Esophagus squamous epithelium (tissue), 5 donors: ENCODE results near the gene TP53I13. TPM values are rescaled to one million over a fixed set of nuclear protein-coding genes. Genes with fewer than 3 reads are reported as not detected.

Experiments
- DNase-seq: peaks from one replicate; lab custom pipeline; 2025; lab: John Stamatoyannopoulos, UW
- H3K27ac ChIP-seq, 4 donors: fragments of 200-600 bp; sonication (generic); one replicate each; pipeline ENCODE4 v1.5.1; 2016 to 2019; ENCODE audit warnings: mild to moderate bottlenecking in 1 of 4
- H3K27me3 ChIP-seq, 4 donors: fragments of 200-600 bp; sonication (generic); 1 replicate in 3 of 4; 2 replicates in 1 of 4; pipeline versions ENCODE4 v1.5.1 to v1.6.0; 2017 to 2021; ENCODE audit warnings: antibody characterized with exemption in 1 of 4
- H3K36me3 ChIP-seq, 3 donors: fragments of 200-600 bp; sonication (generic); one replicate each; pipeline ENCODE4 v1.5.1; 2016 to 2019
- H3K4me1 ChIP-seq, 3 donors: fragments of 200-600 bp; sonication (generic); one replicate each; pipeline ENCODE4 v1.5.1; 2017 to 2019
- H3K4me3 ChIP-seq, 4 donors: fragments of 200-600 bp; sonication (generic); 1 replicate in 3 of 4; 2 replicates in 1 of 4; pipeline ENCODE4 v1.5.1; 2016 to 2019; ENCODE audit warnings: mild to moderate bottlenecking in 2 of 4, moderate library complexity in 1 of 4
- H3K9me3 ChIP-seq, 3 donors: fragments of 200-600 bp; sonication (generic); one replicate each; pipeline ENCODE4 v1.5.1; 2016 to 2019
- CTCF ChIP-seq, 6 experiments: fragments of 450-650 bp in 4 of 6; fragments of 200-600 bp in 2 of 6; sonication (generic) in 2 of 6; IDR thresholded peaks; one replicate each; pipeline ENCODE4 v1.5.1; 2016 to 2019; ENCODE audit warnings: antibody characterized with exemption in 6 of 6, mild to moderate bottlenecking in 4 of 6, moderate library complexity in 4 of 6
- POLR2A ChIP-seq, 4 donors: fragments of 450-650 bp; IDR thresholded peaks; one replicate each; pipeline ENCODE4 v1.6.1; 2017; ENCODE audit warnings: antibody characterized with exemption in 4 of 4, mild to moderate bottlenecking in 4 of 4, moderate library complexity in 3 of 4
- WGBS, 2 donors: methylation state at CpG; one replicate each; pipeline ENCODE4 v1.1.5; 2018; 5-methylcytosine and 5-hydroxymethylcytosine counted together
- intact Hi-C: fragments of 100-400 bp; cut with DNase I; formaldehyde crosslinking; loops from one replicate; pipeline ENCODE4 v1.15.0; 2022
- total RNA-seq, 4 donors: library from RNA; depleted of rRNA; stranded (reverse); fragments of >200 nt; gene quantifications; one replicate each; pipeline ENCODE4 v1.1.0, GENCODE V29; 2016
- donor health status: DM: yes; HTN: yes; CAD: no.

Gene TP53I13
- total RNA-seq, 4 donors from 2014 or later = 11.8 to 34.9 (median 21.8) TPM

GRCh38 chr17:29562615-29563014, 5.9 kb upstream of the TP53I13 start:
- H3K27ac ChIP-seq = peak overlapping the region in 2 of 4 donors; percentile 40 to 49
- DNase-seq = no peak
- WGBS, 2 donors = 82 to 91% methylated on average over 8 to 11 of the region's 18 CpGs
- H3K4me1 ChIP-seq = peaks cover 7 to 52% (median 20%) of the 10 kb centered on the region in 3 donors
- no peaks in the 10 kb centered on the region for H3K27me3 ChIP-seq
- TF ChIP-seq POLR2A (IDR thresholded peaks at IDR 0.05) = no peak
- TF ChIP-seq CTCF (IDR thresholded peaks at IDR 0.05) = no peak
- no peak overlapping the region for H3K4me3 ChIP-seq
- peaks cover 0 to 16% (median 0%) of the 10 kb centered on the region in 3 donors for H3K36me3 ChIP-seq
- H3K9me3 ChIP-seq = no peaks in the 10 kb centered on the region
- intact Hi-C loops = no loop called here

- 85 to 94% methylated on average over 3 of the region's 3 CpGs for whole genome bisulfite sequencing, 2 donors
- no peak overlapping the region for H3K4me3 ChIP-seq
- no peak for TF ChIP-seq POLR2A (IDR thresholded peaks at IDR 0.05)
- no peak for TF ChIP-seq CTCF (IDR thresholded peaks at IDR 0.05)
- peaks cover 7 to 59% (median 20%) of the 10 kb centered on the region in 3 donors for H3K4me1 ChIP-seq
- no peak for DNase-seq
- intact Hi-C loops = no loop called here
- no peaks in the 10 kb centered on the region for H3K27me3 ChIP-seq
- no peaks in the 10 kb centered on the region for H3K9me3 ChIP-seq
- no peak overlapping the region for H3K27ac ChIP-seq
- peaks cover 0 to 16% (median 0%) of the 10 kb centered on the region in 3 donors for H3K36me3 ChIP-seq
Measured at GRCh38 chr17:29563816-29564215, 4.7 kb upstream of the TP53I13 start.

GRCh38 chr17:29565643-29566472, 2.6 kb upstream of the TP53I13 start:
- no peak for TF ChIP-seq CTCF (IDR thresholded peaks at IDR 0.05)
- no peak for TF ChIP-seq POLR2A (IDR thresholded peaks at IDR 0.05)

GRCh38 chr17:29566473-29567303, 1.8 kb upstream of the TP53I13 start, which contains the start of gene ABHD15:
Gene ABHD15 (minus strand): TSS chr17:29567037. CDS start chr17:29566966, 71 bp downstream.
- Histone ChIP-seq H3K4me3 (peak within 1 kb of the TSS; percentile 58 to 79 (median 70)), H3K27ac (peak within 1 kb of the TSS; percentile 79 to 93 (median 90)), H3K27me3 (no peaks in the 10 kb centered on the region), H3K4me1 (peaks cover 14 to 79% (median 24%) of the 10 kb centered on the region in 3 donors), H3K9me3 (no peaks in the 10 kb centered on the region), H3K36me3 (peaks cover 0 to 12% (median 0%) of the 10 kb centered on the region in 3 donors)
- 0% methylated on average over 9 of the region's 94 CpGs; no CpG with 5 or more reads in 1 of the 2 donors for WGBS, 2 donors
- no peak for DNase-seq
- intact Hi-C loops = no loop called here
- TF ChIP-seq POLR2A (IDR thresholded peaks at IDR 0.05) (peak in 2 of 4 donors; percentile 66 to 70), CTCF (IDR thresholded peaks at IDR 0.05) (peak in 2 of 6 experiments; percentile 5 to 10)

More at GRCh38 chr17:29565643-29566472, 2.6 kb upstream of the TP53I13 start:
- intact Hi-C loops = no loop called here
- peak overlapping the region; percentile 59 to 93 (median 86) for H3K27ac ChIP-seq
- H3K9me3 ChIP-seq = no peaks in the 10 kb centered on the region
- H3K4me3 ChIP-seq = peak overlapping the region; percentile 58 to 79 (median 70)
- DNase-seq = no peak
- H3K27me3 ChIP-seq = no peaks in the 10 kb centered on the region
- WGBS, 2 donors = 24 to 28% methylated on average over 3 to 10 of the region's 55 CpGs
- H3K4me1 ChIP-seq = peaks cover 14 to 79% (median 29%) of the 10 kb centered on the region in 3 donors
- peaks cover 0 to 16% (median 0%) of the 10 kb centered on the region in 3 donors for H3K36me3 ChIP-seq
